Panc1 (cell line): Measurements from ENCODE around the gene VWF. TPM values are rescaled to one million over a fixed set of nuclear protein-coding genes. Genes with fewer than 3 reads are reported as not detected.

Experiments used
- ATAC-seq: fragments of 200-7000 bp; cut with Tn5 transposase; 2 replicates; pipeline ENCODE4 v1.9.1; 2020; ENCODE audit warnings: mild to moderate bottlenecking, moderate library complexity
- BruUV-seq: library from RNA; stranded (reverse); fragments of 400-500 nt; replicated peaks from 2 replicates; lab custom pipeline; 2021; lab: Mats Ljungman, UMichigan
- CTCF ChIA-PET: fragments of 300-600 bp; sonication (Branson Sonifier 250); formaldehyde crosslinking; loops from one replicate; lab custom pipeline; 2022; ENCODE audit warnings: antibody characterized with exemption; lab: Charles Lee
- POLR2A ChIA-PET: fragments of 300-600 bp; sonication (Branson Sonifier 250); formaldehyde crosslinking; loops from one replicate; lab custom pipeline; 2022; ENCODE audit warnings: antibody characterized with exemption; lab: Charles Lee
- DNase-seq: peaks from one replicate; pipeline ENCODE4 v3.0.0-alpha.2; 2010; ENCODE audit warnings: low read depth, low spot score
- H3K27ac ChIP-seq: 2 replicates; pipeline ENCODE4 v1.5.1; 2011; ENCODE audit warnings: mild to moderate bottlenecking, low read length, inconsistent platforms
- H3K27me3 ChIP-seq: fragments of 200-500 bp; sonication (Bioruptor generic); 2 replicates; pipeline ENCODE4 v1.6.0; 2014; ENCODE audit warnings: low read length, inconsistent platforms; ENCODE audit not compliant: control insufficient read depth, insufficient read depth
- H3K36me3 ChIP-seq: fragments of 200-500 bp; sonication (Bioruptor generic); 2 replicates; pipeline ENCODE4 v1.5.1; 2014; ENCODE audit warnings: inconsistent platforms, mild to moderate bottlenecking, low read length, moderate library complexity; ENCODE audit not compliant: control insufficient read depth, insufficient read depth
- H3K4me1 ChIP-seq: 2 replicates; pipeline ENCODE4 v1.5.1; 2011; ENCODE audit warnings: inconsistent platforms, mild to moderate bottlenecking, low read length, moderate library complexity; ENCODE audit not compliant: control insufficient read depth, insufficient read depth
- H3K4me3 ChIP-seq, 2 experiments: 2 replicates each; pipeline ENCODE4 v1.5.1; 2011 to 2012; ENCODE audit warnings: low read depth in 2 of 2, low read length in 2 of 2, mild to moderate bottlenecking in 2 of 2, inconsistent platforms in 1 of 2, moderate library complexity in 1 of 2
- H3K9me3 ChIP-seq: fragments of 200-500 bp; sonication (Bioruptor generic); 2 replicates; pipeline ENCODE4 v1.5.1; 2014; ENCODE audit warnings: low read depth, mild to moderate bottlenecking, inconsistent platforms, low read length, moderate library complexity; ENCODE audit not compliant: control insufficient read depth, insufficient read depth
- CTCF ChIP-seq: fragments of 450-650 bp; IDR thresholded peaks from 2 replicates; pipeline ENCODE4 v1.5.1; 2017; ENCODE audit warnings: mild to moderate bottlenecking
- POLR2AphosphoS5 ChIP-seq: IDR thresholded peaks from 2 replicates; pipeline ENCODE4 v1.6.1; 2012; ENCODE audit warnings: mild to moderate bottlenecking, low read depth, low read length, moderate library complexity
- SIN3A ChIP-seq: IDR thresholded peaks from 2 replicates; pipeline ENCODE4 v1.6.1; 2012; ENCODE audit warnings: low read depth, mild to moderate bottlenecking, low read length, moderate library complexity, borderline replicate concordance; ENCODE audit not compliant: insufficient read depth
- TCF7L2 ChIP-seq: IDR thresholded peaks from 2 replicates; pipeline ENCODE4 v1.6.1; 2011; ENCODE audit warnings: mild to moderate bottlenecking, low read depth, low read length, inconsistent platforms
- in situ Hi-C: cut with HindIII; loops from 2 replicates; pipeline ENCODE4 v1.10.0; 2016; ENCODE audit warnings: low sequenced_read_pairs, low pct_unique_long_range_greater_than_20kb
- intact Hi-C: fragments of 100-400 bp; cut with micrococcal nuclease; formaldehyde crosslinking; loops from one replicate; pipeline ENCODE4 v1.10.0; 2022; ENCODE audit not compliant: unreplicated experiment
- total RNA-seq: library from RNA; stranded (reverse); gene quantifications from one replicate; pipeline ENCODE4 v1.2.1, GENCODE V29; 2021; ENCODE audit not compliant: unreplicated experiment
- TF ChIP-seq, protein P1 (sequence below), 2 experiments: IDR thresholded peaks; 2 replicates each; pipeline ENCODE4 v1.6.1; 2011 to 2012; ENCODE audit warnings: low read depth in 2 of 2, control low read depth in 1 of 2, low read length in 1 of 2, mild to moderate bottlenecking in 1 of 2, moderate library complexity in 1 of 2; ENCODE audit not compliant: insufficient read depth in 1 of 2

Gene VWF
- total RNA-seq, 1 experiment from 2014 or later, result 0.31 TPM

DNA sequence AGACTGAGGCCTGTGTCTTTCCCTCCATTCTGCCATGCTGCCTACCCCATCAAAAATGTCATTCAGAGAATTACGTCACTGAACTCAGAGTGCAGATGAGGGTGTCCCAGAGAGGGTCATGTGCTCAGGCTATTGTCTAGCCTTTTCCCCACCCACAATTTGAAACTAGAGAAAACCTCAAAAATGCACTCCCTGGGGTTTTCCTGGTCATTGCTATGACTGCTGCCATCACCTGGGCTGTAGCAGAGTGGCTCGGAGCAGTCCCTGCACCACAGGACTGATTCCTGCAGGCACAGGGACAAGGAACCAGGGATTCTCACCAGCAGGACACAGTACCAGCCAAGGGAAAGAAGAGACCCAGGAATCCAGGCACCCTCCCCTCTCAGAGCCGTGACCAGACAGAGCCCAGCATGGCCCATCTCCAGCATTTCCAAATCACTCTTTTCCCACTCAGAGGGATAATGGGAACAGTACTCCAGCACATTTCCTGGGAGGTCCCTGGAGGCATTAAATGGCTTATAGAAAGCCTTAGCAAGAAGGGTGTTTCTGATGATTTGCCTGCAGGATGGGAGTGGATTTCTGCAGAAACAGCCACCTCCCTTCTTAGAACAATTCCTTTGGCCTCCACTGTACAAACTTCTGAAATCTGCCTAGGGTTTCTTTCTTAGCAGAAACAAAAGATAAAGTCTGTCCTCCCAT is 45.9 kb downstream of the VWF start:
- intact Hi-C loops, result no loop called here
- no peaks in the 10 kb centered on the region for H3K27me3 ChIP-seq
- no peak overlapping the region for H3K27ac ChIP-seq
- DNase-seq (no peak), ATAC-seq (no peak)
- in situ Hi-C loops, result no loop called here
- TF ChIP-seq SIN3A (no peak), TCF7L2 (no peak), CTCF (no peak), POLR2AphosphoS5 (no peak)
- TF ChIP-seq, protein P1, sequence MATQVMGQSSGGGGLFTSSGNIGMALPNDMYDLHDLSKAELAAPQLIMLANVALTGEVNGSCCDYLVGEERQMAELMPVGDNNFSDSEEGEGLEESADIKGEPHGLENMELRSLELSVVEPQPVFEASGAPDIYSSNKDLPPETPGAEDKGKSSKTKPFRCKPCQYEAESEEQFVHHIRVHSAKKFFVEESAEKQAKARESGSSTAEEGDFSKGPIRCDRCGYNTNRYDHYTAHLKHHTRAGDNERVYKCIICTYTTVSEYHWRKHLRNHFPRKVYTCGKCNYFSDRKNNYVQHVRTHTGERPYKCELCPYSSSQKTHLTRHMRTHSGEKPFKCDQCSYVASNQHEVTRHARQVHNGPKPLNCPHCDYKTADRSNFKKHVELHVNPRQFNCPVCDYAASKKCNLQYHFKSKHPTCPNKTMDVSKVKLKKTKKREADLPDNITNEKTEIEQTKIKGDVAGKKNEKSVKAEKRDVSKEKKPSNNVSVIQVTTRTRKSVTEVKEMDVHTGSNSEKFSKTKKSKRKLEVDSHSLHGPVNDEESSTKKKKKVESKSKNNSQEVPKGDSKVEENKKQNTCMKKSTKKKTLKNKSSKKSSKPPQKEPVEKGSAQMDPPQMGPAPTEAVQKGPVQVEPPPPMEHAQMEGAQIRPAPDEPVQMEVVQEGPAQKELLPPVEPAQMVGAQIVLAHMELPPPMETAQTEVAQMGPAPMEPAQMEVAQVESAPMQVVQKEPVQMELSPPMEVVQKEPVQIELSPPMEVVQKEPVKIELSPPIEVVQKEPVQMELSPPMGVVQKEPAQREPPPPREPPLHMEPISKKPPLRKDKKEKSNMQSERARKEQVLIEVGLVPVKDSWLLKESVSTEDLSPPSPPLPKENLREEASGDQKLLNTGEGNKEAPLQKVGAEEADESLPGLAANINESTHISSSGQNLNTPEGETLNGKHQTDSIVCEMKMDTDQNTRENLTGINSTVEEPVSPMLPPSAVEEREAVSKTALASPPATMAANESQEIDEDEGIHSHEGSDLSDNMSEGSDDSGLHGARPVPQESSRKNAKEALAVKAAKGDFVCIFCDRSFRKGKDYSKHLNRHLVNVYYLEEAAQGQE (IDR thresholded peaks at IDR 0.05; ENCODE audit: insufficient read depth in 1 of 2, low read depth in 2 of 2, low read length in 1 of 2), result no peak
- BruUV-seq, result no TSS peak
- POLR2A ChIA-PET, result no interaction called here
- no peak overlapping the region for H3K4me3 ChIP-seq
- no peaks in the 10 kb centered on the region for H3K9me3 ChIP-seq
- CTCF ChIA-PET, result no interaction called here
- no peaks in the 10 kb centered on the region for H3K4me1 ChIP-seq
- no peaks in the 10 kb centered on the region for H3K36me3 ChIP-seq

GRCh38 chr12:6077692-6078083 is 46.8 kb downstream of the VWF start:
- intact Hi-C loops (no loop called here), in situ Hi-C loops (no loop called here)
- POLR2A ChIA-PET, result no interaction called here
- no peaks in the 10 kb centered on the region for H3K36me3 ChIP-seq
- H3K4me3 ChIP-seq, result no peak overlapping the region
- H3K27ac ChIP-seq, result no peak overlapping the region
- CTCF ChIA-PET, result no interaction called here
- no peak for ATAC-seq
- no peaks in the 10 kb centered on the region for H3K4me1 ChIP-seq
- TF ChIP-seq CTCF, result no peak
- TF ChIP-seq, protein P1 (IDR thresholded peaks at IDR 0.05; ENCODE audit: insufficient read depth in 1 of 2, low read depth in 2 of 2, low read length in 1 of 2), result no peak
- TF ChIP-seq POLR2AphosphoS5, result no peak
- H3K9me3 ChIP-seq, result no peaks in the 10 kb centered on the region
- no peaks in the 10 kb centered on the region for H3K27me3 ChIP-seq
- no peak for DNase-seq
- BruUV-seq, result no TSS peak
